Measurements from ENCODE around the gene KCNQ1OT1. TPM values are rescaled to one million over a fixed set of nuclear protein-coding genes. Genes with fewer than 3 reads are reported as not detected.
A peak's percentile ranks its signal among the peaks of the same experiment; 100 is the strongest.

The KCNQ1OT1 gene
- total RNA-seq, 1 experiment from 2014 or later: 2.4 TPM

- TF ChIP-seq CREB1 (CRISPR knock-in tag; IDR thresholded peaks at IDR 0.05): no peak
- TF ChIP-seq, protein P1, sequence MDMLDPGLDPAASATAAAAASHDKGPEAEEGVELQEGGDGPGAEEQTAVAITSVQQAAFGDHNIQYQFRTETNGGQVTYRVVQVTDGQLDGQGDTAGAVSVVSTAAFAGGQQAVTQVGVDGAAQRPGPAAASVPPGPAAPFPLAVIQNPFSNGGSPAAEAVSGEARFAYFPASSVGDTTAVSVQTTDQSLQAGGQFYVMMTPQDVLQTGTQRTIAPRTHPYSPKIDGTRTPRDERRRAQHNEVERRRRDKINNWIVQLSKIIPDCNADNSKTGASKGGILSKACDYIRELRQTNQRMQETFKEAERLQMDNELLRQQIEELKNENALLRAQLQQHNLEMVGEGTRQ (CRISPR knock-in tag; IDR thresholded peaks at IDR 0.05): no peak
- no peak for TF ChIP-seq ATF2 (CRISPR knock-in tag; IDR thresholded peaks at IDR 0.05; ENCODE audit: borderline replicate concordance, low read depth)
- no peak for TF ChIP-seq ZNF138 (CRISPR knock-in tag; conservative IDR thresholded peaks at IDR 0.05)
- no peak for TF ChIP-seq RELA (CRISPR knock-in tag; IDR thresholded peaks at IDR 0.05; ENCODE audit: borderline replicate concordance)
These were observed 13.2 kb downstream of the KCNQ1OT1 start (continued) for GRCh38 chr11:2686360-2687222.

- ChIA-PET POLR2A (interaction anchor here (0.6 kb wide), 1 partner anchor 152 kb away, joined by 3 read pairs; no protein-coding TSS in a partner anchor), CTCF (interaction anchor here (0.8 to 1.3 kb wide), 2 partner anchors 31 to 155 kb away, joined by 3 read pairs; no protein-coding TSS in a partner anchor)
- Mint-ChIP-seq H3K36me3 (no peaks in the 10 kb centered on the region; the same call in 1 of the 2 replicates), H3K9me3 (no peaks in the 10 kb centered on the region), H3K4me1 (peaks cover 82% of the 10 kb centered on the region), H3K4me3 (no peak overlapping the region), H3K27me3 (ENCODE audit: low read depth) (no peaks in the 10 kb centered on the region), H3K27ac (no peak overlapping the region)
- ATAC-seq (no peak), DNase-seq (ENCODE audit: low spot score) (peak; percentile 7)
- TF ChIP-seq CBFB (CRISPR knock-in tag; IDR thresholded peaks at IDR 0.05; ENCODE audit: low read depth) (no peak), ETV6 (CRISPR knock-in tag; IDR thresholded peaks at IDR 0.05) (no peak), ATF2 (CRISPR knock-in tag; IDR thresholded peaks at IDR 0.05; ENCODE audit: borderline replicate concordance, low read depth) (no peak), MYBL2 (CRISPR knock-in tag; IDR thresholded peaks at IDR 0.05) (no peak), FOXK1 (CRISPR knock-in tag; IDR thresholded peaks at IDR 0.05) (no peak), ARID4B (CRISPR knock-in tag; IDR thresholded peaks at IDR 0.05; ENCODE audit: borderline replicate concordance) (no peak), NFE2L1 (CRISPR knock-in tag; IDR thresholded peaks at IDR 0.05) (no peak), ZNF416 (CRISPR knock-in tag; IDR thresholded peaks at IDR 0.05) (no peak), ZBTB21 (CRISPR knock-in tag; IDR thresholded peaks at IDR 0.05; ENCODE audit: borderline replicate concordance) (no peak), IRF2 (CRISPR knock-in tag; IDR thresholded peaks at IDR 0.05; ENCODE audit: borderline replicate concordance, low read depth) (no peak), OVOL2 (CRISPR knock-in tag; IDR thresholded peaks at IDR 0.05; ENCODE audit: borderline replicate concordance) (no peak)
- TF ChIP-seq, protein P2, sequence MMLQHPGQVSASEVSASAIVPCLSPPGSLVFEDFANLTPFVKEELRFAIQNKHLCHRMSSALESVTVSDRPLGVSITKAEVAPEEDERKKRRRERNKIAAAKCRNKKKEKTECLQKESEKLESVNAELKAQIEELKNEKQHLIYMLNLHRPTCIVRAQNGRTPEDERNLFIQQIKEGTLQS (CRISPR knock-in tag; conservative IDR thresholded peaks at IDR 0.05): no peak
These were observed 14.0 kb downstream of the KCNQ1OT1 start for GRCh38 chr11:2685566-2686359.
